ENCODE data around the gene DEDD. TPM values are rescaled to one million over a fixed set of nuclear protein-coding genes. Genes with fewer than 3 reads are reported as not detected.
A peak's percentile ranks its signal among the peaks of the same experiment; 100 is the strongest.
"Not testable (repeated sequence)": the region's sequence is repeated elsewhere in the genome, so short reads cannot be mapped to it uniquely, and the experiment has no call there.

The DEDD gene
- total RNA-seq, 1 donor from 2014 or later, result 24.9 TPM

DNA sequence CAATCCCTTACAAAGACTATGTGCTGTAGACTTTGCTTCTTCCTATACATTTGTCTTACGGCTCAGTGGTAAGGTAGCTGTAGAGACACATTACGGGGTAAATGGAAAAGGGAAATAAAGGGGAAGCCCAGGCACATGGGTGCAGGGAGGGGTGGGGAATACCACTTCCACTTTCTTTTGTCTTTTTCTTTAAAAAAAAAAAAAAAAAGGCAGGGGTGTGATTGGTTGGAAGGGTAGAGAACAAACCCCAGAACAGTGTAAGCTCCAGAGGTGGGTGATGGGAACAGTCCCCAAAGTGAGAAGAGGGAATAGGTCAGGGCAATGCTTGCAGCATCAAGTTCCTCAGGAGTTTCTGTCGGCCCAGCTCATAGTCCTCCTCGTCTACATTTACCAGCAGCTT lies 10.6 kb downstream of the DEDD start:
- ATAC-seq, result no peak

DNA sequence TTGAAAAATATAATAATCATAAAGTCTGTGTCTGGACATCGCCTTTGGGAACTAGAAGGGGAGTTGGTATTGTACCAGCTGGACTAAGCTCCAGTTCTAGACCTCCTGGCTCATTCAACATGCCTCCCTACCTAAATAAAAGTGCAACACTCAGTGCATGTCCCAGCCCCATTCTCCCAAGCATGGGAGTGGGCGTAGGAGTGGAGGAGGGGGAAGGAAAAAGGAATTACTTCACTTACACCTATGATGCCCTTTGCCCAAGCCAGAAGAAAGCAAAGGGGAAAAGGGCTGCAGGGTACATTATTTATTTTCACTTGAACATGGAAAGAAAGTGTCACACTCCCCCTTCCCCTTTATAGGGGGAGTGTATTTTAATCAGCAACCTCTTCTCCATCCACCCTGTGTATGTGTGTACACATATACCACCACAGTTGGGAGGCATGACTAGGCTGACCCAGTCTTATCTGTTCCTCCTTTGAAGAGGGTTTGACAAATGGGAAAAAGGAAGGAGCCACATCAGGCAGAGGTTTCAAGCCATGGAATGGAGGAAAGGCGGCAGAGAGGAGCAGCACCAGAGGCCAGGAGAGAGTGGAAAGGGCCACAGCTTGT lies 11.3 kb downstream of the DEDD start:
- ATAC-seq, result no peak

DNA sequence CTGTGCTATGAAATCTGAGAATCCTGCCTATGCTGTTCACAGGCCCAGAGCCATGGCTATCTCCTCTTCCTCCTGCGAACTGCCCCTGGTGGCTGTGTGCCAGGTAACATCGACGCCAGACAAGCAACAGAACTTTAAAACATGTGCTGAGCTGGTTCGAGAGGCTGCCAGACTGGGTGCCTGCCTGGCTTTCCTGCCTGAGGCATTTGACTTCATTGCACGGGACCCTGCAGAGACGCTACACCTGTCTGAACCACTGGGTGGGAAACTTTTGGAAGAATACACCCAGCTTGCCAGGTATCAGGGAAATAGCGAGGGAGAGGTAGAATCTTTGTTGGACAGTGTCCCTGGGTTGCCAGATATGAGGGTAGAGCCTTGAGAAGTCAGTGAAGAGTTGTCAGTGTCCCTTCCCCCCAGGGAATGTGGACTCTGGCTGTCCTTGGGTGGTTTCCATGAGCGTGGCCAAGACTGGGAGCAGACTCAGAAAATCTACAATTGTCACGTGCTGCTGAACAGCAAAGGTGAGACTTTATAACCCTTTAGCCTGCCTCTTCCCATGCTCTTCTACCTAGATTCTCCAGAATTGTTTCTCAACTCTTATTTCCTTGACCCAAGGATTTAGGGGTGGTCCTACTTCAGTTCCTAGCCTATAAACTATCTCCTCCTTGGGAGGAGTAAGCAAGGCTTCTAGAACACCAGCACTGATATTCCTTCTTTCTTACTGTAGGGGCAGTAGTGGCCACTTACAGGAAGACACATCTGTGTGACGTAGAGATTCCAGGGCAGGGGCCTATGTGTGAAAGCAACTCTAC lies 13.2 kb downstream of the DEDD start:
- peak; percentile 75 for ATAC-seq

DNA sequence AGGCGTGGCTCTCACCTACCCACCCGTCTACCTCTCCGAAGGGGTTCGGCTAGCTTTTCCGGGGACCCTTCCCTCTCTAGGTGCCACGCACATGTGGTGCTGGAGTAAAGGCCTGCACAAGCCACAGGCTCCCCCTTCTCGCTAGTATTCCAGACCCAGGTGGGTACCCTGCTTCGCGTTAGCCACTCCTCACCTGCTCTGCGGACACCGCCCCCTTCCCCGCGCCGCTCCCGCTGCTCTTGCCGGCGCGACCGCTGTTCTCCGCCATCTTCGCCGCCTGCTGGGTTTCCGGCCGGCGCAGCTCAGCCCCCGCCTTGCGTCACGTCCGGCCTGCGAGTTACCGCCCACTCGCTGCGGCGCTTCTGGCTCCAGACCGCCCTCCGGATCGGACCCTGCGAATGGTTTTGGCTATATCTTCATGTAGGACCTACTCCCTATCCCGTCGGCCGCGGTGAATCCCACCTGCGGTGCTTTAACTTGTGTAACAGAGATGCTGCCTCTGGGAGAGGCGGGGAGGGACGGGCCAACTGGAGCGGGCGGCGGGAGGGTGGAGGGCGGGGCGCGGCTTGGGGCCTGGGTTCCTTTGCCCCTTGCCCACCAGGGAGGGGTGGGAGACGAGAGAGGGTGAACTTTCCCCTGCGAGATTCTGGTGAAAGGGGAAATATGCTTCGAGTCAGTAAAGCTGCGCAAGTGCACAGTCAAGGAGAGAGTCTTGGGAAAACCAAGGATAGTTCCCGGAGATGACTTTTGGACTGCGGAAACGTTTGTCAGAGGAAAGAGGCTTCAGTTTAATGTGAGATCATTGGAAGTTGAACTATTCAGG lies 14.5 kb downstream of the DEDD start, which contains the start of the genes NIT1 and PFDN2:
Gene NIT1 (plus strand): TSS at position 347 of the 823 bp plus-strand sequence. CDS start 72 bp downstream, at position 419.
Gene PFDN2 (minus strand): TSS at position 279 of the 823 bp plus-strand sequence. CDS start 11 bp downstream, at position 268.
- ATAC-seq, result peak; percentile 71

DNA sequence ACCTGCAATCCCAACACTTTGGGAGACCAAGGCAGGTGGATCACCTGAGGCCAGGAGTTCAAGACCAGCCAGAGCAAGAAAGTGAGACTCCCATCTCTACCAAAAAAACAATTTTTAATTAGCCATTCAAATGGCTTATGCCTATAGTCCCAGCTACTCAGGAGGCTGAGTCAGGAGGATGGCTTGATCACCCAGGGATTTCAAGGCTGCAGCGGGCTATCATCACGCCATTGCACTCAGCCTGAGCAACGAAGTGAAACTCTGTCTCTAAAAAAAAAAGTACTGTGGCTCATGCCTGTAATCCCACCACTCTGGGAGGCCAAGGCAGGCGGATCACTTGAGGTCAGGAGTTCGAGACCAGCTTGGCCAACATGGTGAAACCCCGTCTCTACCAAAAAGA lies 16.5 kb downstream of the DEDD start:
- ATAC-seq, result not testable (repeated sequence)

DNA sequence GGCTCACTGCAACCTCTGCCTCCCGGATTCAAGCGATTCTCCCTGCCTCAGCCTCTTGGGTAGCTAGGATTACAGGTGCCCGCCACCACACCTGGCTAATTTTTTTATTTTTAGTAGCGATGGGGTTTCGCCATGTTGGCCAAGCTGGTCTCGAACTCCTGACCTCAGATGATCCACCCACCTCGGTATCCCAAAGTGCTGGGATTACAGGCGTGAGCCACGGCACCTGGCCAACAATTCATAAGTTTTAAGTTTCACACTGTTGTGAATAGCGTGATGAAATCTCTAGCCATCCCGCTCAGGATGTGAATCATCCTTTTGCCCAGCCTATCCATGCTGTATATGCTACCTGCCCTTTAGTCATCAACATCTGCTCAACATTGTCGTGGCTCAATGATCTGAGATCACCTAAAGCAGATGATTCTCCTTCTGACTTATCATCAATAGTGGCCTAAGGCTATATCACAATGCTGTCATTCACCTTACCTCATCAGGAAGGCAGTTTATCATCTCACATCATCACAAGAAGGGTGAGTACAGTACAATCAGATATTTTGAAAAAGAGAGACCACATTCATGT lies 17.2 kb downstream of the DEDD start:
- ATAC-seq, result peak; percentile 88

DNA sequence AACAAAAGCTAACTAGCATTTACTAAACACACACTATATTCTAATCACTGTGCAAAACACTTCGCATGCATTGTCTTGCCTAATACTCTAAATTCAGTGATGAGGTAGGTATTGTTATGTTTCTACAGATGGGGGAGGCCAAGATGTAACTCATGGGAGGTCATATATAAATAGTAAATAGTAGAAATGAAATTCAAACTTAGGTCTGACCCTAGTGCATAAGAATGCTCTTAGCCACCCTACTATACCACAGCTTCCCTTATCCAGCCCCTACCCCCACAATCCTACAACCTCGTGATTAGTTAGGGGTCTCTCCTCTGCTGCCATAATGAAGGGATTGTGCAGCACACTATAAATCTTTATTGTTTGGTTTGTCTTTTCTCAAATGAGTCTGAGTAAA lies 17.9 kb downstream of the DEDD start:
- no peak for ATAC-seq

DNA sequence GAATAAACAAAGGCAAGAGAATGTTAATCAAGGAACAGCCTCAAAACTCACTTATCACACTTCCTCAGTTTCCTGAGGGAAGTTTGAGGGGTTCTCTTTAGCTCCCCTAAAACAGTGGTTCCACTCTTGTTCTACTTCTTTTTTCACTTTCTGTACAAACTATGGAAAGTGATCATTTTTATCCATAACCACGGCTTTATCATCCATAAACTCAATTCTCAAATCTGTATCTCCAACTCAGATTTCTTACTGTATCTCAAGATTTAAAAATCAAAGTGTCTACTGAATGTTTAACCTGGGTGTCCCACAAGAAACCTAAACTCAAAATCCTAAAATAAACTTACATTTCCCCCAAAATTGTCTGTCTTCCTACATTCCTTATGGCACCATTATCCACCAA lies 18.6 kb downstream of the DEDD start:
- no peak for ATAC-seq

DNA sequence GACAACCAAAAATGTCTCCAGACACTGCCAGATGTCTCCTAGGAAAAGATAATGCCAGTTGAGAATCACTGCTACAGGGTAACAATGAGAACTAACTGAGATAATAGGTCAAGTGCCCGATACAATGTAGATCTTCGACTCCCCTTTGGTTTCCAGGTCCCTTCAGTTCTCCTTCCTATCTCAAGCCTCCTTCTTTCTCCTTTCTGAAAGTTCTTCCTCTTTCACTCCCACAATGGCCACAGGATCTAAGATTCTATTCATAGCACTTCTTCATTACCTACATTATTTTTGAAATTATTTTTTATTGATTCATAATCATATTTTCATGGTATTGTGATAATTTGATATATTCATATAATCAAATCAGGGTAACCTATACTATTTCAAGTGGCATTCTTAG lies 20.9 kb downstream of the DEDD start:
- ATAC-seq, result no peak

DNA sequence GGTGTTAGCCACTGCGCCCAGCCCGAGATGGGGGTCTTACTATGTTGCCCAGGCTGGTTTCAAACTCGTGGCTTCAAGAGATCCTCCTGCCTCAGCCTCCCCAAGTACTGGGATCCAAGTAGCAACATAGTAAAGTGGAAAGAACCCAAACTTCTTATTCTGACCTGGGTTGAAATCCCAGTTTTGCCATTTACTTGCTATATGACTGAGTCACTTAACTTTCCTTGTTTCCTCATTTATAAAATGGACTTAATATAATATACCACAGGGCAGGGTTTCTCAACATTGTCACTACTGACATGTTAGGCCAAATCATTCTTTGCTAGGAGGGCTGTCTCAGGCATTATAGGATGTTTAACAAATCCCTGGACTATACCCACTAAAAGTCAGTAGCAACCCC lies 21.4 kb downstream of the DEDD start:
- no peak for ATAC-seq

DNA sequence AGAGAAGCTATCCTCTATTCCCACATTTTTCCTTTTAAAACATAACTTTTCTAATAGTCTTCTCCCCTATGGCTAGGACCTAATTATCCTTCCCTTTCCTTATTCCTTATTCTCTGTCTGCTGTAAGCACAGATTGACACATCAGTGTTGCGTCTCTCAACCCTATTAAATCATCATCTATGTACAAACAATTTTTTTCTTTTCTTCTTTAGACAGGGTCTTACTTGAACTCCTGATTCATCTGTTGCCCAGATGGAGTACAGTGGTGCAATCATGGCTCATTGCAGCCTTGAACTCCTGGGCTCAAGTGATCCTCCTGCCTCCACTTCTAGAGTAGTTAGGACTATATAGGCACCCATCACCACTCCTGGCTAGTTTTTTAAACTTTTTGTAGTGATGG lies 26.0 kb downstream of the DEDD start:
- ATAC-seq, result no peak

DNA sequence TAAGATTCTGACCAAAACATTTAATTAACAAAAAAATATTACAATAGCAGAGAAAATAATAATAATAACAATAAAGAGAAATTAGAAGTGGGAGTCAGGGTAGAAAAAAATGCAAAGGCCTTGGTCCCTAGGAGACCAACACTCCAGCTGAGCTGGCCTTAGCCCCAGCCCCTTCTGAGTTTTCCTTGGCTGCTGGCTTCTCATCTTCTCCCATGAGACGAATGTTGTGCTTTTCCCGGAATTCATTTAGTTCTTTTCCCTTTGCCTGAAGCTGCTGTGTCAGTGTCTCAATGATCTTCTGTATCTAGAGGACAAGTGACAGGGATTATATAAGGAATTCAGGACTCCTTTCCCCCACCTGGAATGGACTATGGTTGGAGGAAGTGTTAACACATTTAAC lies 31.9 kb downstream of the DEDD start:
- ATAC-seq, result no peak

DNA sequence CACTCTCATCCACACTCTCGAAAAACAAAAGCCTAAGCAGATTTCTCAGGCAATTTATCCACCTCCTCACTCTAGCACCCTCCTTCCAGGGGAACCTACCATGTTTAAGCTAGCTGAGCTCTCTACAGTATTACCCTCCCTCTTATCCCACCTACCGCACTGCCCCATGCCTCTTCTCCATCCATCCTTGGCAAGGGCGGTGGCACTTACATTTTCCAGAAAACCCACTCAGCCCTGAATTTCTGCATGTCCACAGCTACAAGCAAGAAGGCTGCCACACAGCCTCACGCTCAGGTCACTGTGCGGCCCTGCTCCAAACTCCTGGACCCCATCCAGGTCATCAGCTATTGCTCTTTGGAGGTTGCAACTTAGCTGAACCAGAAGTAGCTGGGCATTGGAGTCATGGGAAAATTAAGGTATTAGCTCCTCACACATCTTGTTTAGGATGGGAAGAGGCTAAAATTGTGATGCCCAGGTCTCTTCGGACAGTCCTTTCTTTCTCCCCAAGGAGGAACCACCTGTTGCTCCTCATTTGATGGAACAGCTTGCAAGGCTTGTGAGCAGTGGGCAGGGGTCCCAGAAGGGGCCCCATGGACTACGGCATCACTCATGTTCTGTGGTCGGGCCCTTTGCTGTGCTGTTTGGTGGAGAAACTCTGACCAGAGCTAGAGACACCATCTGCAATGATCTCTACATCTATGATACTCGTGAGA lies 33.2 kb downstream of the DEDD start:
- no peak for ATAC-seq

DNA sequence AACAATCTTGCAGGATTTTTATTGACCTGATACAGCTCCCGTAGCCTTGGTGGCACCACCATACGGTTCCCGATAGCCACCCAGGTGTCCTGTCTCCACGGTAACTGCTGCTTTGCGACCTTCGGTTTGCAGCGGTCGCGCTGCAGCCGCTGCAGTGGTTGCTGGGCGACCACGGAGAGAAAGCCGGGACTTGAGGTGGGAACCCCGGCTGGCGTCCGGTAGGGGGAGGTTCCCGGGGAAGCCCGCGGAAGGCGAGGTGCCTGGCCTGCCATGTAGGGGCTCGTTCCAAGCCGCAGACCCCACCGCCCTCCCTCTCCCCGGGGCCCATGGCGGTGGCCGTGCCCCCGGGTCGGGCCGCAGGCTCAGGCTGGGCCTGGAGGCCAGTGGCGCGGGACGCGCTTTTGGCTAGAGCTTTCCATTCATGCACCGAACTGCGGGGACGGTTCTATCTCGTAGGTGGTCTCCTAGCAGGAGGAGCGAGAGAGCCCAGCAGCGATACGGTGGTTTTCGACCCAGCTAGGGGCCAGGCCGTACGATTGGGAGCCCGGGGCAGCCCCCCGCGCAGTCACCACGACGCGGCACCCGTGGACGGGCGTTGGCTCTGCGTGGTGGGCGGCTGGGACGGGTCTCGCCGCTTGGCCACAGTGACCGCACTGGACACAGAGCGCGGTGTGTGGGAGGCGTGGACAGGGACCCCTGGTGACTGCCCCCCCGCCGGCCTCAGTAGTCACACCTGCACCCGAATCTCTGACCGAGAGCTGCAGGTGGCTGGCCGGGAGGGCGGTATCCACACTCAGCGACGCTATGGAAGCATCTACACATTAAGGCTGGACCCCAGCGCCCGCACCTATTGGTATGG lies 34.0 kb downstream of the DEDD start, which contains the start of gene KLHDC9:
Gene KLHDC9 (plus strand): TSS at position 152 of the 859 bp plus-strand sequence. CDS start 175 bp downstream, at position 327.
- peak; percentile 72 for ATAC-seq

DNA sequence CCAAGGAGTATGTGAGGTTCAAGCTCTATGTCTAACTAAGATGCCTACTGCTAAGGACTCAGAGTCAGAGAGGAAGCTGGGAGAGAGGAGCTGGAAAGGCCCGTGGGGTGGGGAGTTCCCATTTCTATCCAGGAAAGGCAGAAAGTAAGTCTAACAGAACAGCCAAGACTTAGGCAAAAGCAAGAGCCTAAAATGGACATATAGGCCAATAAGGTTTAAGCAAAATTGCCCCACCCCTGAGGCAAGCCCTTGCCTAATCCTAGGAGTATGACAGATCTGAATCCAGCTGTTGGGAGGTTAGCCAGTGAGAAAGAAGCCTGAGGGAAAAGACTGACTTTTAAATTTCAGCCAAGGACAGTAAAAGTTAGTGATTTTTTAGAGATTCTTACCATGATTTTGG lies 35.9 kb downstream of the DEDD start:
- ATAC-seq, result peak; percentile 65

DNA sequence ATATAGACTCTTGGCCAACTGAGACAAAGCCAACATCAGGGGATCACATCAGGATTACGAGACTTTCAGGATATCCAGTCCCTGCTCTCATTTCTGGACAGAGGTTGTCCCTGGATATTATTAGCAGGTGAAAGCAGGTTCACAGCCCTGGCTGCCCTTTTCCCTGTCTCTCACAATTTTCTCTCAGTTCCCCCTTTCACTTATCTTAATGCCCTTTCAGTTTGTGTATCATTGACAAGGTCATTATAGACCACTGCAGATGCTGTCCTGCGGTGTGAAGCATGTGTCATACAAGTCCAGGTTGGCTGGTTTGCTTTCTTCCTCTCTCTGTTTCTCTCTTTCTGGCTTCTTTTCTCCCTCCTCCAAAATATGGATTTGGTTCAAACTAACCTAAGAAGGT lies 36.5 kb downstream of the DEDD start:
- no peak for ATAC-seq

DNA sequence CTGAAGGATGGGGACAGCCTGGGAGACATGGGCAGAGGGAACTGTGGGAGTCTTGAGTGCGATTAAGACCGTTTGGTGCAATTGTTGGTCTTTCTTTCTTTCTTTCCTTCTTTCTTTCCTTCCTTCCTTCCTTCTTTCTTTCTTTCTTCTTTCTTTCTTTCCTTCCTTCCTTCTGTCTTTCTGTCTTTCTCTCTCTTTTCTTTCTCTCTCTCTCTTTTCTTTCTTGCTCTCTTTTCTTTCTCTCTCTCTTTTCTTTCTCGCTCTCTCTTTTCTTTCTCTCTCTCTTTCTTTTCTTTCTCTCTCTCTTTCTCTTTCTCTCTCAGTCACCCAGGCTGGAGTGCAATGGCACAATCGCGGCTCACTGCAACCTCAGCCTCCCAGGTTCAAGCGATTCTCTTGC lies 37.2 kb downstream of the DEDD start:
- no peak for ATAC-seq

DNA sequence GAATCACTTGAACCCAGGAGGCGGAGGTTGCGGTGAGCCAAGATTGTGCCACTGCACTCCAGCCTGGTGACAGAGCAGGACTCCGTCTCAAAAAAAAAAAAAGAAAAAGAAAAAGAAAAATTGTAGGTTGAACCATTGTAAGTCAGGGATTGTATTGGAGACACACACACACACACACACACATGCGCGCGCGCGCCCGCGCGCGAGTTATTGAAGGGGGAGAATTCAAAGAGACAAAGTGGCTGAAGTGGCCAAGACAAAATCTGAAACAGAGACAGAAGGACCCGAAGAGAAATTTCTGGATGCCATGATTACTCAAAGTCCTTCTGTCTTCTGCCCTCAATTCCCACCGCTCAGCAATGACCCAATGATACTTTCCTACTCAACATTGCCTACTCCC lies 38.0 kb downstream of the DEDD start:
- no peak for ATAC-seq

DNA sequence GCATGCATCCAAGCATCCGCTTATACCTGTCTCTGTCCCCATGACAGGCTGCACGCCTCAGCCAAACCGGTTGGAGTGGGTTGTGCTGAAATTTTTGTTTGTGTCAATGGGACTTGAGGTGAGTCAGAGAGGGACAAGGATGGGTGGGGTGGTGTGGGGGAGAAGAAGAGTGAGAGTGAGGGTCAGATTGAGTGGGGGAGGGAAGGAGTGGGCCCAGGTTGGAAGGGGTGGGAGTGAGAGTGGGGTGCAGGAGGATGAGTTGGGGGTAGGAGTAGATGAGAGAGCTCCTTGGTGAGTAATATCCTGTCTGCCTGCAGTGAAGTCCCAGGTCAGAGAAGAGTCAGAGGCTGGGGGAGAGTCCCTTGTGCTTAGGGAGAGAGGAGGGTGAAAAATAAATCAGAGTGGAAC lies 39.8 kb downstream of the DEDD start:
- ATAC-seq, result peak; percentile 67

DNA sequence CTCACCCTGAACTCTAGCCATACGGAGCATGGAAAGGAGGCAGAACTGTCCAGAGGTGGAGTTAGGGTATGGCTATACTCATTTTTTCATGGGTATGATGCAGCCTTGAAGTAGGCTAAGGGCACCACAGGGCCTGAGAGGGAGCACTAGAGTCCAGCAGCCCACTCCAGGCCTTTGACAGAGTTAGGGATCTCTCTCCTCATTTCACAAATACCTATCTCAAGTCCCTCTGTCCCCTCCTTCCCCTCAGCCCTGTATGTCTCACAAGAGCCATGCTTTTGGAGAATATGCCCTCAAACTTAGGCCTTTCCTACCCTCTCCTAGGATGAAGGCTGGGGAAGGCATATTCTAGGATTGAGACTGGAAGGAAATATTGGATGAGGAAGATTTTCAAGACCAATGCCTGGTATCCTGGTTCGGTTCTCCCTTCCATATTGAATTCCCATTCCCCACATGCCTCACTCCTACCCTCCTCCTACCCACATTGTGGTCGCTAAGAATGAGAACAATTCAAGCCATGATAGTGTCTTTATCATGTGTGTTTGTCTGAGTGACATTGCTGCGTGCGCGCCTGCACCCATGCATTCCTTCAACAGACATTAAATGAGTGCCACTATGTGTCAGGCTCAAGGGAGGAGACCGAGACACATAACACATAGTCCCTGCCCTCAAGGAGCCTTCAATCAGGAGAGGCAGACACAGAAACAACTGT lies 40.5 kb downstream of the DEDD start:
- peak; percentile 1 for ATAC-seq
